ENCODE data around the gene MYH7.

GRCh38 chr14:23415821-23416778 lies 19.4 kb downstream of the MYH7 start:
- TF ChIP-seq CTCF (IDR thresholded peaks at IDR 0.05): no peak
- no peak for TF ChIP-seq POLR2A (IDR thresholded peaks at IDR 0.05)
